Retina (tissue), 1 donor: ENCODE data around the gene USP21.

Source experiments
- DNase-seq: peaks from one replicate; pipeline ENCODE4 v3.0.0-alpha.2; 2016

USP21 gene

DNA sequence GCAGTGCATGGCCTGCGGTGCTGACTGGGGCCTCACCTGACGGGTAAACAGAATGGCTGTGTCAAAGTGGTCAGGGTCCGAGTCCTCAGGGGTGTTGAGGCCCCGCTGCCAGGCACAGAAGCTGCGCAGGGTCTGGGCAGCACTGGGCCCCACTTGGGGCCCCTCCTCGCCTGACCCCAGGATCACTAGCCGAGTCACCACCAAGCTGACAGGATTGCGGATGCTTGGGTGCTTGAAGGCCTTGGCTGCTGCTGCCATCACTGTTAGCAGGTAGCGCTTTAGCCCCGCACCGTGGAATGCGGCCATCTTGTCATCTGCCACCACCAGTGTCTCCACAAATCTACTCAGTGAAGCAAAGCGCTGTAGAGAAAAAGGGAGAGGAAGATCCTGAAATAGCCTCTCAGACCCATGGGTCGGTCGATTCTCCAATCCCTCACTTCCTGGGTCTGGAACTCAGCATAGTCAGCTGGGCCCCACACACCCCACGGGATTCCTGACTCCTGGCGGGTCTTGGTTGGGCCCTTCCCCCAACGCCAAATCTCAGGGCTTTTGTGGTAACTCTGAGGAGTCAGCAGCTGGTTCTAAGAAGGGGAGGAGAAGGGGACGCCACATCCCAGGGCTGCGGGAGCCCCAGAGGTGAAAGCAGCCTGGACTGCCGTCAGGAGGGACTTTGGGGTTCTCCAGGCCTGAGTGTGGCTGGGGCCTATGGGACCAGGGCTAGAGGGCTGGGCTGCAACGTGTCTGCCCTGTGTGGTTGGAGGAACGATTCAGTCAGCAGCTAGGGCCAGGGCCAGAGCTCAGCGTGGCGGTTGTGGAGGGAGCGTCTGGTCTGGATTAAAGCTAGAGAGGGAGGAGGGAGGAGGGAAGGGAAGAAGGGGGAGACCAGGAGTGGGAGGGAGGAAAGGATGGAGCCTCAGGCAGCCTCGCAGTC is 37.5 kb downstream of the USP21 start:
- DNase-seq: peak; percentile 75

- no peak for DNase-seq
These were observed 38.4 kb downstream of the USP21 start for GRCh38 chr1:161197560-161198193.

DNA sequence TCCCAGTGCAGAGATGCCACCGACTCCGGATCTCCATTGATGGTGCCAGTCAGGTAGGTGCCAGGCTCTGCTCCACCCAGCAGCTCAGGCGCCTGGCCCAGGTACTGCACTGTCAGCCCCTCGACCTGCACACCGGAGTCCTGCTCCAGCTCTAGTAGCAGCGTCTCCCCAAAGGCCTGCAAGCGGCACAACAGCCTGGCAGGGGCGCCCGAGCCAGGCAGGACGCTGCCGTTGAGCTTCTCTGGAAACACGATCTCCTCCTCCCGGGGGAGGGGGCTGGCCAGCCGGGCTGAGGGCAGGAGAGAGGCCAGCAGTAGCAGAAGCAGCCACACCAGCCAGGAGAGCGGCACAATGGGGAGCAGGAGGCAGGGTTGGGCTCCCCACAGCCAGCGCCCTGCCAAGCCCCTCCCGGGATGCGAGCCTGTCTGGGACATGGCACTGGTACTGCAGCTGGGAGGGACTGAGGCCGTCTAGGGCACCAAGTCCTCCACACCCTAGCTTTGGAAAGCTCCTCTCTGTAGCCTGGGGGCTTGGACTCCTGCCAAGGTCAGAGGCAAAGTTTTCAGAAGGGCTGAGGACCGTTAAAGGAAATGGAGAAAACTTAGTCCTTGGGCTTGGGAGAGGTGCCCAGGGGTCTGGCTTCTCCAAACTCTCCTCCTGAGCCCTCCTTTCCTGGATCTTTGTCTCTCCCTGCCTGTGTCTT is 39.0 kb downstream of the USP21 start:
- peak; percentile 75 for DNase-seq

DNA sequence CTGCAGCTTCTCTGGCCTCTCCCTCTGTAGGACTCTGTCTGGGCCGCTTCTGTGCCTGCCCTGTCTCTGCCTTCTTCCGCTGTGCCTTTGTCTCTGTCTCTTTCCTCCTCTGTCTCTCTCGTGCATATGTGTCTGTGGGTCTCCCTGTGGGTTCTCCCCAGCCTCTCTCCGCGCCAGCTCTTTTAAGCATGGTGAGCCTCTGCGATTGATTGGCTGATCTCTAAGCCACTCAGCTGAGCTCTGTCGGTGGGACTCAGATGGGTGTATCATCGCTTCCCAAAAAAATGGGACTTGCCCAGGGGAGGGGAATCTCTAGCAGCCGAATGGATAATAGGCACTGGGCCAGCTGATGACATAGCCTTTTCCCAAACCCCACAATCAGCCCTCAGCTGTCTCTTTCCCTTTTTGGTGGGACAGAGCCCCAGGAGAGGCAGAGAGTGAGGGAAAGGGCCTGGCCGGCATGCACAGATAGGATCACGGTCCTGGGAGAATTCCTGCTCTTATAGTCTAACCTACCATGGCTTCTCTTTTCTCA is 39.7 kb downstream of the USP21 start, which contains the start of gene ADAMTS4:
ADAMTS4 (minus strand) TSS at position 158 of the 535 bp plus-strand sequence. CDS start 427 bp downstream, outside the sequence.
- DNase-seq: no peak

DNA sequence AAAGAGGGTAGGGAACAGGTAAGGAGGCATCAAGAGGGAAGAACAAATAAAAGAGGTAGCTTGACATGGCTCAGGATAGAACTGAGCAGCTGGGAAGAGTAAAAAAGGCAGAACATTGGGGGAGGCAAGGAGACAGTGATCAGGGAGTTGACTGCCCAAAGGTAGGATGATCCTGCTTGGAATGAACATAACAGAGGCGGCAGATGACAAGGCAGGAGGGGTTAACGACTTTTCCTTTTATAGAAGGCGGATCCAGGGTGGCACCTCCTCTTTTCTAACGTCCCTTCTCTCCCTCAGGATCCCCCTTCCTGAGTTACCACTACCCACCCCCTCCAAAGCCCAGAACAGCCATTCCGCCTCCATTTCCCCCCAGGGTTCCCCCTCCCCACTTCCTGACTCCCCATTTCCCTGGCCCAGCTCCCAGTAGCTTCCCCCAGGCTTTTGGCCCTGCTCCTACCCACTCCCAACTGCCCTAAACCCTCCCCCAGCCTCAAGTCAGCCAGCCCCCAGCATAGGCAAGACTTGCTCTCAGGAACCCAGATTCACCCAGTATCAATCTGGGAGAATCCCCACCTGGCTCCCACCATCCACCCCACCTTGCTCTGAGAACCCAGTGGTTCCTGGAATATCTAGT is 40.3 kb downstream of the USP21 start:
- DNase-seq: no peak

DNA sequence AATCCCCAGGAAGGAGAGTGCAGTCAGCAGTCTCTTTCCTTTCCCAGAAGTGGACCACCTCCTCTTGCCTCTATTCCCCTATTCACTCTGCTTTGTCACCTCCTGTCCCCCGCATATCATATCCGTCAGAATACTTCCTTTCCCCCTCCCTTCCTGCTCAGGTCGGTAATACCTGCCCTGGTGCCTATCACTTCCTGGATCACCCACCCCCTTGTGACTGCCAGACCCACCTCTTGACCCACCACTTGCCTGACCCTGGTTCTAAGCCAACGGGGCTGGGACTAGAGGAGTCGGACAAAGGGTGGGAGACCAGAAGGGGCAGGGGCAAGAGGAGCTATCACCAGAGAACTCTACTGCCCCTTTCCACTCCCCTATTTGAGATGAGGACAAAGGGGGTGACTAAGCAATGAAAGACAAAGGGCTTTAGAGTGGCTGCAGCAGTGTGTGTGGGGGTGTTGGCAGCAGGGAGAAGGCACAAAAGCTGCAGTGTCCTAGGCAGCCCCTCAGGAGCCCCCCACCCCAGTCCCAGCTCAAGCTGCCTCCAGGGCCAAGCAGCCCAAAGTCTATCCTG is 41.2 kb downstream of the USP21 start:
- no peak for DNase-seq

DNA sequence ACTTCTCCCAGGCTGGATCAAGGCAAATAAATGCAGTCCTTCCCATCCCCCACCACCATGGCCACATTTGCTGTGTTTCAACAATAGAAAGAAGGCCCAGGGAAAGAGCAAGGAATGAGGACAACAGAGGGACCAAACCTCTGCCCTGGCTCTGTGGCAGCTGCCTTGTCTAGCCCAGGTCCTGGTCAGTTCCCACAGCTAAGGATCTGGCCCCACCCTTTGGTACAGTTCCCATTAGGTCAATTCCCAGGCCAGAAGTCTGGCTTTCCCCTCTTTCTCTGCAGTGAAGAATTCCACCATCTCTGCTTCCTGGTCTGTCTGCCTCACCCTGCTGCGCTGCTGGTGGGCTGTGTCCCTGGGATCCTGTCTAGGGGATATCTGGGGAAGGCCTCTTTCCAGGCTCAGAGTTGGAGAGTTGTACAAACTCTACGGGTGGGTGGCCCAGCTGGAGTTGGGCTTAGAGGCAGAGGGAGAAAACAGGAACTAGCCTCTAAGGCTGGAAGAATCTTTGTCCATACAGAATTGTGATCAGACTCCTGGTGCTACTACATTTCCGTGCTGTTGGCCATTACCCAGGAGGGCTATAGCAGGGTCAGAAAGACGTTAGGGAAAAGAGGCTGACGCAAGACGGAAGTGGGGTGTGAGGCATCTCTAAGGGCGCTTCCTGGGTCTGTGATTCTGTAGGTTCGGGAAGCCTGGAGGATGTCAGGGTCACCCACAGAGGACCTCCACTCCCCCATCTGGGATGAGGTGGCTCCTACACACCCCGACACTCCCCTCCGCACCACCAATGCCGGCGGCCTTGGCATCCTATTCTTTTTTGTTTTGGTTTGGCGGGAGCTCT is 41.9 kb downstream of the USP21 start:
- peak; percentile 39 for DNase-seq

DNA sequence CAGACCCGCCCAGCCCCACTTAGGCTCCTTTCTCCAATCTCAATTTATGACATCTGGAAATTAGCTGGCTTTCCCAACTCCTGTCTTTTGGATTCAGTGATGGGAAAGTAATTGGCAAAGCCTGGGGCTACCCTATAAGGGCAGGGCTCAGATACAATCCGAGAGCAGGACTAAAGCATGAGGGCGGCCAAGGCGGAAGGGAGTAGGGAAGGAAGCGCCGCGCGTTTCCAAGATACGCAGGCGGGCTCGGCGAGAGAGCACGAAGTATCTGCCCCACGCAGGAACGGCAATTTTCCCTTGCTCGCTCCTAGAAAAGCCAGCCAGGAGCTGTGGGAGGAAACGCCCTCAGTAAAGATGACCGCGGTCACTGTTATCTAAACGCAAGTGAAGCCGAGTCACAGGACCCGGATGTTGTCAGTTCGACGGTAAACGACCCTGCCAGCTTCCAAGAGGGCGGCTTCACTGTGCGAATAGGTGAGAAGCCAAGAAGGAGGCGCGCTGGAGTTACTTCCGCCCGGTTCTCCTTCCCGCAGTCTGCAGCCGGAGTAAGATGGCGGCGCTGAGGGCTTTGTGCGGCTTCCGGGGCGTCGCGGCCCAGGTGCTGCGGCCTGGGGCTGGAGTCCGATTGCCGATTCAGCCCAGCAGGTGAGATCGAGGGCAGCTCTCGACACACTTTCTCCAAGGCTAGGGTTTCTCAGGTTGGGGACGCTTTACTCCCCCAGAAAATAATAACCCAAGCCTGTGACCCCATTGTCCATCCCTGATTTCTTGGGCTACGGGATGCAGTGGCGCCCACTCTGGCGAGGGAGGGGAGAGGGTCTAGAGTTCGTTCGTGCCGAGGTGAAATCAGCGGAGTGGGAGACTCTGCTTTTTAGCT is 42.8 kb downstream of the USP21 start, which contains the start of gene NDUFS2:
NDUFS2 (plus strand) TSS at position 532 of the 877 bp plus-strand sequence; CDS start at position 551, 19 bp downstream.
- peak; percentile 98 for DNase-seq

GRCh38 chr1:161206411-161207140 is 47.3 kb downstream of the USP21 start:
- no peak for DNase-seq

DNA sequence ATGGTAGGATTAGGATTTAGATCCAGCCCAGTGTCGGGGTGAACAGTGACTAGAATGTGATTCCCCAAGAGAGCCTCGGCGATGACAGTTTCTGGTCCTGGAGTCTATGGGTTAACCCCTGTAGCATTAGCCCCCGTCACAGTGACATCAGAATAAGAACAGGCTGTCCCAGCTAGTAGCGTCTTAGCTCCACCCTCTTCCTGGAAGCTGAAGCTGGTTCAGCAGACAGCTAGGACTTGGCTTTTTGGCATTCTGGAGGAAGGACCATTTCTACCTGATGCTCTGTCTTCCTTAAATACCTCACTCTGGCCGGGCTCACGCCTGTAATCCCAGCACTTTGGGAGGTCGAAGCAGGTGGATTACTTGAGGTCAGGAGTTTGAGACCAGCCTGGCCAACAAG is 47.9 kb downstream of the USP21 start:
- no peak for DNase-seq

DNA sequence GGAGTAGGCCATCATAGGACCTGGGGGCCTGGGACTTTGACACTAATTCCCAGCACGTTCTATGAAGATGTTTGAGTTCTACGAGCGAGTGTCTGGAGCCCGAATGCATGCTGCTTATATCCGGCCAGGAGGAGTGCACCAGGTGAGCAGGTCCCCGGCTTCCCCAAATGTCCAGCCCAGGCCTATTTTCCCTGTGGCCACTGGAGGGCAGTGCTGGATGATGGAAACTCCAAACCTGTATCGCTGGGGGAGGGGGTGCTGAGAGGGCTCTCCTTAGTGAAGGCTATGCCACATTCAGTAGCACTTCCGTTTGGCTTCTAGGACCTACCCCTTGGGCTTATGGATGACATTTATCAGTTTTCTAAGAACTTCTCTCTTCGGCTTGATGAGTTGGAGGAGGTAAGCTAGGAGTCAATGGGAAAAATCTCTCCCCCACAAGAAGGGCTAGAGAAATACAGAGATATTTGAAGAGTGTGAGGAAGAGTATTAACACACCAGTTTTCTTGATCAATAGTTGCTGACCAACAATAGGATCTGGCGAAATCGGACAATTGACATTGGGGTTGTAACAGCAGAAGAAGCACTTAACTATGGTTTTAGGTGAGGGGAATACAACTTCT is 50.6 kb downstream of the USP21 start:
- peak; percentile 69 for DNase-seq

DNA sequence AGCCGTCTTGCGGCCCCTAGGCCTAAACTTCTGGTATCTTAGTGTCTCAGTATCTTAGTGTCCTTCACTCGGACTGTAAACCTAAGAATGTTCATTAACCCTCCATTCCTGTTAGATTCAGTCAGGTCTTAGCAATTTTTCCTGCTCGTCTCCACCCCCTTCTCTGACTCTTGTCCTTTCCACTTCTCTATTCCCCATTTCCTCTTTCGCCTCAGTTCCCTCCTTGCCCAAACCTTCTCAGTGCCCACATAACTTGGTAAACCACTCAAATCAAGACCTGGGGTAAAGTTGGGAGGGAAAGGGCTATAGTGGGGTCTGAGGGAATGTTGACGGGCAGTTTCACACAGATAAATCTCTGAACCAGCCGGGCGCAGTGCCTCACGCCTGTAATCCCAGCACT is 55.1 kb downstream of the USP21 start:
- no peak for DNase-seq

- no peak for DNase-seq
These were observed 55.8 kb downstream of the USP21 start, which contains the start of gene FCER1G for GRCh38 chr1:161215076-161215475. Gene FCER1G (plus strand): TSS chr1:161215295. CDS start chr1:161215322, 27 bp downstream.
